CD4-positive, alpha-beta T cell (primary cell): Measurements from ENCODE around the gene TMC6. TPM values are rescaled to one million over a fixed set of nuclear protein-coding genes. Genes with fewer than 3 reads are reported as not detected.

Experiments
- ATAC-seq: fragments of 200-7000 bp; cut with Tn5 transposase; one replicate; pipeline ENCODE4 v1.10.0; 2022; ENCODE audit warnings: mild to moderate bottlenecking; ENCODE audit not compliant: poor library complexity
- CTCF ChIA-PET: fragments of 350-600 bp; sonication (Branson Sonifier 250); formaldehyde crosslinking; loops from one replicate; lab custom pipeline; 2021; ENCODE audit warnings: antibody characterized with exemption, inconsistent platforms; lab: Charles Lee
- POLR2A ChIA-PET: fragments of 350-600 bp; sonication (Branson Sonifier 250); formaldehyde crosslinking; loops from one replicate; lab custom pipeline; 2021; ENCODE audit warnings: antibody characterized with exemption, inconsistent platforms; lab: Charles Lee
- DNase-seq, 14 experiments: peaks; one replicate each; pipeline ENCODE4 v3.0.0-alpha.2; 2013 to 2020; ENCODE audit warnings: mixed read lengths in 2 of 14
- H3K27ac ChIP-seq, 2 donors: one replicate each; pipeline versions ENCODE4 v1.5.1 to v1.7.0; 2013; ENCODE audit warnings: low read length in 2 of 2, low read depth in 1 of 2, mild to moderate bottlenecking in 1 of 2
- H3K27me3 ChIP-seq, 2 experiments: 1 replicate in 1 of 2; 2 replicates in 1 of 2; pipeline versions ENCODE4 v1.6.1 to v1.7.0; 2013; ENCODE audit warnings: low read length in 2 of 2, control low read depth in 1 of 2, mild to moderate bottlenecking in 1 of 2, moderate library complexity in 1 of 2; ENCODE audit not compliant: insufficient read depth in 2 of 2, control insufficient read depth in 1 of 2
- H3K36me3 ChIP-seq: one replicate; pipeline ENCODE4 v1.6.1; 2013; ENCODE audit warnings: low read length, control low read depth; ENCODE audit not compliant: insufficient read depth
- H3K4me1 ChIP-seq: one replicate; pipeline ENCODE4 v1.6.1; 2013; ENCODE audit warnings: low read length, control low read depth; ENCODE audit not compliant: insufficient read depth
- H3K4me3 ChIP-seq: one replicate; pipeline ENCODE4 v1.5.1; 2013; ENCODE audit warnings: mild to moderate bottlenecking, low read length, moderate library complexity
- H3K9me3 ChIP-seq, 2 experiments: 1 replicate in 1 of 2; 2 replicates in 1 of 2; pipeline versions ENCODE4 v1.6.1 to v1.7.0; 2013; ENCODE audit warnings: low read length in 2 of 2, mild to moderate bottlenecking in 2 of 2, control low read depth in 1 of 2, moderate library complexity in 1 of 2; ENCODE audit not compliant: control insufficient read depth in 1 of 2, insufficient read depth in 1 of 2
- H3K27ac Mint-ChIP-seq: one replicate; pipeline ENCODE4 v1.8.0; 2020; ENCODE audit warnings: mixed read lengths
- H3K27me3 Mint-ChIP-seq: one replicate; pipeline ENCODE4 v1.8.0; 2021; ENCODE audit warnings: mixed read lengths
- H3K36me3 Mint-ChIP-seq: one replicate; pipeline ENCODE4 v1.8.0; 2021; ENCODE audit warnings: low read depth, mixed read lengths
- H3K4me1 Mint-ChIP-seq: one replicate; pipeline ENCODE4 v1.8.0; 2021; ENCODE audit warnings: low read depth, mixed read lengths
- H3K4me3 Mint-ChIP-seq: one replicate; pipeline ENCODE4 v1.8.0; 2020; ENCODE audit warnings: mild to moderate bottlenecking, mixed read lengths
- H3K9me3 Mint-ChIP-seq: one replicate; pipeline ENCODE4 v1.8.0; 2020; ENCODE audit warnings: mixed read lengths
- CTCF ChIP-seq: fragments of 200-600 bp; IDR thresholded peaks from one replicate; pipeline ENCODE4 v1.8.0; 2022; ENCODE audit warnings: antibody characterized with exemption, mild to moderate bottlenecking
- intact Hi-C, 2 experiments: fragments of 100-400 bp; cut with DNase I in 1 of 2; cut with micrococcal nuclease in 1 of 2; formaldehyde crosslinking; loops; one replicate each; pipeline versions ENCODE4 v1.15.1 to v1.9.0; 2023 to 2025; cut with DNase I, micrococcal nuclease
- total RNA-seq, 174 experiments: library from RNA in 2 of 174; stranded (reverse) in 2 of 174; gene quantifications; one replicate each; pipeline ENCODE4 v1.2.3 and lab custom pipeline; 2021 to 2026

Gene TMC6
- total RNA-seq, 2 experiments from 2014 or later = 645 to 659 TPM

GRCh38 chr17:78105101-78105500, 23.5 kb downstream of the TMC6 start:
- Mint-ChIP-seq H3K36me3 (peaks cover 65% of the 10 kb centered on the region), H3K27ac (no peak overlapping the region), H3K4me1 (peaks cover 17% of the 10 kb centered on the region), H3K9me3 (no peaks in the 10 kb centered on the region), H3K27me3 (no peaks in the 10 kb centered on the region), H3K4me3 (no peak overlapping the region)
- Histone ChIP-seq H3K36me3 (peaks cover 79% of the 10 kb centered on the region), H3K4me1 (peaks cover 8% of the 10 kb centered on the region), H3K9me3 (no peaks in the 10 kb centered on the region), H3K4me3 (no peak overlapping the region), H3K27ac (no peak overlapping the region), H3K27me3 (no peaks in the 10 kb centered on the region)
- ChIA-PET CTCF (interaction anchor here (1.6 kb wide), 1 partner anchor 20 kb away, joined by 4 read pairs; no protein-coding TSS in a partner anchor), POLR2A (interaction anchor here (1.6 kb wide), 1 partner anchor 39 kb away, joined by 4 read pairs; no protein-coding TSS in a partner anchor)
- DNase-seq = no peak
- intact Hi-C loops = no loop called here
- no peak for TF ChIP-seq CTCF
- no peak for ATAC-seq

GRCh38 chr17:78104540-78104941, 24.0 kb downstream of the TMC6 start:
- H3K27me3 Mint-ChIP-seq = no peaks in the 10 kb centered on the region
- H3K36me3 Mint-ChIP-seq = peaks cover 67% of the 10 kb centered on the region
- POLR2A ChIA-PET = no interaction called here

GRCh38 chr17:78103311-78103710, 25.2 kb downstream of the TMC6 start:
- Mint-ChIP-seq H3K36me3 (peaks cover 78% of the 10 kb centered on the region), H3K4me1 (peaks cover 13% of the 10 kb centered on the region), H3K9me3 (no peaks in the 10 kb centered on the region), H3K4me3 (no peak overlapping the region), H3K27ac (no peak overlapping the region), H3K27me3 (no peaks in the 10 kb centered on the region)
- intact Hi-C loops = no loop called here
- peaks cover 5% of the 10 kb centered on the region for H3K4me1 ChIP-seq
- ChIA-PET CTCF (no interaction called here), POLR2A (no interaction called here)
- ATAC-seq (no peak), DNase-seq (no peak)
- no peak overlapping the region for H3K27ac ChIP-seq
- peaks cover 79% of the 10 kb centered on the region for H3K36me3 ChIP-seq
- peaks cover 0 to 5% of the 10 kb centered on the region in 2 experiments for H3K9me3 ChIP-seq
- no peak for TF ChIP-seq CTCF
- H3K27me3 ChIP-seq = no peaks in the 10 kb centered on the region
- no peak overlapping the region for H3K4me3 ChIP-seq

More at GRCh38 chr17:78104540-78104941, 24.0 kb downstream of the TMC6 start:
- Histone ChIP-seq H3K27ac (no peak overlapping the region), H3K4me1 (peaks cover 8% of the 10 kb centered on the region), H3K36me3 (peaks cover 79% of the 10 kb centered on the region), H3K4me3 (no peak overlapping the region), H3K27me3 (no peaks in the 10 kb centered on the region), H3K9me3 (no peaks in the 10 kb centered on the region)
- TF ChIP-seq CTCF = no peak
- no peak overlapping the region for H3K27ac Mint-ChIP-seq
- no peak overlapping the region for H3K4me3 Mint-ChIP-seq
- CTCF ChIA-PET = no interaction called here
- DNase-seq (no peak), ATAC-seq (no peak)
- H3K4me1 Mint-ChIP-seq = peaks cover 17% of the 10 kb centered on the region
- H3K9me3 Mint-ChIP-seq = no peaks in the 10 kb centered on the region
- intact Hi-C loops = no loop called here
